Ishikawa (cell line): ENCODE data around the gene KCNJ13.

Source experiments
- CEBPB ChIP-seq: IDR thresholded peaks from 2 replicates; pipeline ENCODE4 v1.6.1; 2012
- CREB1 ChIP-seq: IDR thresholded peaks from 2 replicates; pipeline ENCODE4 v1.6.1; 2012; ENCODE audit warnings: low read depth
- EGR1 ChIP-seq: IDR thresholded peaks from 2 replicates; pipeline ENCODE4 v1.6.1; 2012
- EP300 ChIP-seq: IDR thresholded peaks from 2 replicates; pipeline ENCODE4 v1.6.1; 2012; ENCODE audit warnings: borderline replicate concordance
- FOXM1 ChIP-seq: IDR thresholded peaks from 2 replicates; pipeline ENCODE4 v1.6.1; 2012; ENCODE audit warnings: low read depth, borderline replicate concordance
- MAX ChIP-seq: IDR thresholded peaks from 2 replicates; pipeline ENCODE4 v1.6.1; 2012
- NFIC ChIP-seq: IDR thresholded peaks from 2 replicates; pipeline ENCODE4 v1.6.1; 2012
- RAD21 ChIP-seq: IDR thresholded peaks from 2 replicates; pipeline ENCODE4 v1.6.1; 2012; ENCODE audit warnings: low read depth
- REST ChIP-seq: IDR thresholded peaks from 2 replicates; pipeline ENCODE4 v1.6.1; 2012; ENCODE audit warnings: low read depth, mild to moderate bottlenecking
- TAF1 ChIP-seq: IDR thresholded peaks from 2 replicates; pipeline ENCODE4 v1.6.1; 2012; ENCODE audit warnings: low read depth, mild to moderate bottlenecking
- TCF12 ChIP-seq: IDR thresholded peaks from 2 replicates; pipeline ENCODE4 v1.6.1; 2012; ENCODE audit warnings: low read depth
- TEAD4 ChIP-seq: IDR thresholded peaks from 2 replicates; pipeline ENCODE4 v1.6.1; 2012
- USF1 ChIP-seq: IDR thresholded peaks from 2 replicates; pipeline ENCODE4 v1.6.1; 2012
- YY1 ChIP-seq: IDR thresholded peaks from 2 replicates; pipeline ENCODE4 v1.6.1; 2012; ENCODE audit warnings: low read depth
- ZBTB7A ChIP-seq: IDR thresholded peaks from 2 replicates; pipeline ENCODE4 v1.6.1; 2012; ENCODE audit warnings: low read depth

KCNJ13 gene

GRCh38 chr2:232809349-232810124 is 33.2 kb upstream of the KCNJ13 start:
- no peak for TF ChIP-seq CREB1
- TF ChIP-seq RAD21, result peak; percentile 9; the same call in 1 of the 2 replicates

GRCh38 chr2:232802091-232802490 is 25.7 kb upstream of the KCNJ13 start:
- TF ChIP-seq EGR1, result no peak

GRCh38 chr2:232800166-232800565 is 23.8 kb upstream of the KCNJ13 start:
- TF ChIP-seq TAF1 (no peak), FOXM1 (no peak), ZBTB7A (no peak), MAX (no peak), TCF12 (no peak), NFIC (no peak), TEAD4 (no peak), CREB1 (no peak), EGR1 (no peak), EP300 (no peak), YY1 (no peak), RAD21 (no peak)

GRCh38 chr2:232798187-232798586 is 21.8 kb upstream of the KCNJ13 start:
- TF ChIP-seq EP300 (no peak), CREB1 (no peak), ZBTB7A (no peak), NFIC (no peak), TCF12 (no peak), REST (no peak), TEAD4 (no peak), TAF1 (no peak), USF1 (no peak), YY1 (no peak), CEBPB (no peak), RAD21 (no peak), FOXM1 (no peak), MAX (no peak), EGR1 (no peak)

- TF ChIP-seq CREB1 (no peak), EP300 (no peak), TCF12 (no peak), TAF1 (no peak), ZBTB7A (no peak), RAD21 (no peak)
These were observed 19.6 kb upstream of the KCNJ13 start for GRCh38 chr2:232795920-232796319.

- TF ChIP-seq TAF1 (no peak), YY1 (no peak), ZBTB7A (no peak), CREB1 (no peak), EP300 (no peak), NFIC (no peak), RAD21 (no peak), TEAD4 (no peak), EGR1 (no peak), MAX (no peak), FOXM1 (no peak), CEBPB (no peak), USF1 (no peak), REST (no peak), TCF12 (no peak)
These were observed 18.6 kb upstream of the KCNJ13 start for GRCh38 chr2:232794981-232795380.
